Neural progenitor cell (in vitro differentiated cells): Measurements from ENCODE around the gene TAX1BP3.

Experiments used
- EZH2 ChIP-seq: fragments of 200-600 bp; sonication (generic); IDR thresholded peaks from 2 replicates; pipeline ENCODE4 v1.6.1; 2017; ENCODE audit warnings: antibody characterized with exemption, mild to moderate bottlenecking, moderate library complexity
- EZH2phosphoT487 ChIP-seq: fragments of 200-600 bp; sonication (generic); IDR thresholded peaks from 2 replicates; pipeline ENCODE4 v1.6.1; 2017; ENCODE audit warnings: antibody characterized with exemption
- TF ChIP-seq, protein P1 (sequence below): fragments of 200-600 bp; sonication (generic); IDR thresholded peaks from 2 replicates; pipeline ENCODE4 v1.5.1; 2017; ENCODE audit warnings: antibody characterized with exemption, mild to moderate bottlenecking

- TF ChIP-seq, protein P1, sequence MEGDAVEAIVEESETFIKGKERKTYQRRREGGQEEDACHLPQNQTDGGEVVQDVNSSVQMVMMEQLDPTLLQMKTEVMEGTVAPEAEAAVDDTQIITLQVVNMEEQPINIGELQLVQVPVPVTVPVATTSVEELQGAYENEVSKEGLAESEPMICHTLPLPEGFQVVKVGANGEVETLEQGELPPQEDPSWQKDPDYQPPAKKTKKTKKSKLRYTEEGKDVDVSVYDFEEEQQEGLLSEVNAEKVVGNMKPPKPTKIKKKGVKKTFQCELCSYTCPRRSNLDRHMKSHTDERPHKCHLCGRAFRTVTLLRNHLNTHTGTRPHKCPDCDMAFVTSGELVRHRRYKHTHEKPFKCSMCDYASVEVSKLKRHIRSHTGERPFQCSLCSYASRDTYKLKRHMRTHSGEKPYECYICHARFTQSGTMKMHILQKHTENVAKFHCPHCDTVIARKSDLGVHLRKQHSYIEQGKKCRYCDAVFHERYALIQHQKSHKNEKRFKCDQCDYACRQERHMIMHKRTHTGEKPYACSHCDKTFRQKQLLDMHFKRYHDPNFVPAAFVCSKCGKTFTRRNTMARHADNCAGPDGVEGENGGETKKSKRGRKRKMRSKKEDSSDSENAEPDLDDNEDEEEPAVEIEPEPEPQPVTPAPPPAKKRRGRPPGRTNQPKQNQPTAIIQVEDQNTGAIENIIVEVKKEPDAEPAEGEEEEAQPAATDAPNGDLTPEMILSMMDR: no peak
- TF ChIP-seq EZH2 (no peak), EZH2phosphoT487 (no peak)
These were observed 41.3 kb downstream of the TAX1BP3 start for GRCh38 chr17:3626831-3627768.
